Measurements from ENCODE around the gene DOK5. TPM values are rescaled to one million over a fixed set of nuclear protein-coding genes. Genes with fewer than 3 reads are reported as not detected.

Gene DOK5
- total and polyA plus RNA-seq, 2 donors (not counting 3 experiments of a cell fraction or from before 2014, with no cell fraction given) = 3.5 to 14.2 TPM

- intact Hi-C loops (cut with micrococcal nuclease) = no loop called here
- dilution Hi-C loops (cut with MboI; ENCODE audit: extremely low pct_ligation_motif_present, low sequenced_read_pairs) = no loop called here
- no peak for DNase-seq (ENCODE audit: low read depth, low spot score)
Observed at GRCh38 chr20:54694516-54694915, 219.1 kb downstream of the DOK5 start.

More at GRCh38 chr20:54694516-54694915, 219.1 kb downstream of the DOK5 start:
- H3K27me3 ChIP-seq (ENCODE audit: control insufficient read depth in 2 of 2, insufficient read depth in 2 of 2, low read length in 2 of 2) = no peaks in the 10 kb centered on the region
- H3K4me1 ChIP-seq (ENCODE audit: control insufficient read depth, extremely low read depth, insufficient read depth, low read length) = no peaks in the 10 kb centered on the region
- FAIRE-seq = no peak
- no peaks in the 10 kb centered on the region for H4K20me1 ChIP-seq (replicated peaks; ENCODE audit: control insufficient read depth, extremely low read depth, insufficient read depth, low read length)
- ChIA-PET POLR2A (no interaction called here), CTCF (no interaction called here)
- TF ChIP-seq POLR2AphosphoS5 (IDR thresholded peaks at IDR 0.05; ENCODE audit: insufficient read depth, low read depth, low read length) (no peak), GATA2 (IDR thresholded peaks at IDR 0.05; ENCODE audit: insufficient read depth, insufficient read length, low read depth, low read length) (no peak), JUN (IDR thresholded peaks at IDR 0.05; ENCODE audit: borderline replicate concordance, insufficient read depth, insufficient read length, low read depth) (no peak), MAX (IDR thresholded peaks at IDR 0.05; ENCODE audit: insufficient read depth, insufficient read length) (no peak), MYC (IDR thresholded peaks at IDR 0.05; ENCODE audit: low read depth, low read length) (no peak), EZH2 (IDR thresholded peaks at IDR 0.05; ENCODE audit: borderline replicate concordance, low read depth, low read length, severe bottlenecking) (no peak), POLR2A (IDR thresholded peaks at IDR 0.05; ENCODE audit: low read depth, low read length) (no peak), FOS (IDR thresholded peaks at IDR 0.05; ENCODE audit: borderline replicate concordance, insufficient read depth, low read length) (no peak)
- TF ChIP-seq, protein P1, sequence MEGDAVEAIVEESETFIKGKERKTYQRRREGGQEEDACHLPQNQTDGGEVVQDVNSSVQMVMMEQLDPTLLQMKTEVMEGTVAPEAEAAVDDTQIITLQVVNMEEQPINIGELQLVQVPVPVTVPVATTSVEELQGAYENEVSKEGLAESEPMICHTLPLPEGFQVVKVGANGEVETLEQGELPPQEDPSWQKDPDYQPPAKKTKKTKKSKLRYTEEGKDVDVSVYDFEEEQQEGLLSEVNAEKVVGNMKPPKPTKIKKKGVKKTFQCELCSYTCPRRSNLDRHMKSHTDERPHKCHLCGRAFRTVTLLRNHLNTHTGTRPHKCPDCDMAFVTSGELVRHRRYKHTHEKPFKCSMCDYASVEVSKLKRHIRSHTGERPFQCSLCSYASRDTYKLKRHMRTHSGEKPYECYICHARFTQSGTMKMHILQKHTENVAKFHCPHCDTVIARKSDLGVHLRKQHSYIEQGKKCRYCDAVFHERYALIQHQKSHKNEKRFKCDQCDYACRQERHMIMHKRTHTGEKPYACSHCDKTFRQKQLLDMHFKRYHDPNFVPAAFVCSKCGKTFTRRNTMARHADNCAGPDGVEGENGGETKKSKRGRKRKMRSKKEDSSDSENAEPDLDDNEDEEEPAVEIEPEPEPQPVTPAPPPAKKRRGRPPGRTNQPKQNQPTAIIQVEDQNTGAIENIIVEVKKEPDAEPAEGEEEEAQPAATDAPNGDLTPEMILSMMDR (IDR thresholded peaks at IDR 0.05; ENCODE audit: extremely low read depth in 1 of 2, insufficient read depth in 1 of 2, low read depth in 1 of 2, low read length in 2 of 2) = no peak
- no peaks in the 10 kb centered on the region for H3K36me3 ChIP-seq (ENCODE audit: control insufficient read depth in 2 of 2, extremely low read depth in 1 of 2, insufficient read depth in 2 of 2, low read length in 2 of 2)
- no peaks in the 10 kb centered on the region for H3K9me1 ChIP-seq (replicated peaks; ENCODE audit: control insufficient read depth, extremely low read depth, insufficient read depth, low read length)
- H3K27ac ChIP-seq (ENCODE audit: insufficient read depth, low read depth, low read length) = no peak overlapping the region
- H3K9me3 ChIP-seq (replicated peaks; ENCODE audit: control insufficient read depth, insufficient read depth, low read length) = no peaks in the 10 kb centered on the region
- no peak overlapping the region for H3K4me3 ChIP-seq (replicated peaks in 1 of 3; ENCODE audit: insufficient read depth in 1 of 3, low read depth in 1 of 3, low read length in 3 of 3)
- no TSS peak for BruUV-seq (replicated peaks)
- H3K79me2 ChIP-seq (ENCODE audit: control insufficient read depth, insufficient read depth, low read length) = no peaks in the 10 kb centered on the region
- no peak overlapping the region for H3K9ac ChIP-seq (replicated peaks; ENCODE audit: extremely low read depth, insufficient read depth, low read length)
- no peak overlapping the region for H3K4me2 ChIP-seq (ENCODE audit: insufficient read depth, low read length)
- no peak overlapping the region for H2AFZ ChIP-seq (ENCODE audit: low read depth, low read length)
